ENCODE measurements around the gene SYNPO2L.

The SYNPO2L gene

GRCh38 chr10:73643362-73643761 lies 12.5 kb downstream of the SYNPO2L start:
- no peak for TF ChIP-seq ZNF565 (CRISPR knock-in tag; conservative IDR thresholded peaks at IDR 0.05; ENCODE audit: low read depth)
- TF ChIP-seq CSRNP3 (CRISPR knock-in tag; IDR thresholded peaks at IDR 0.05) = no peak
- no peak for TF ChIP-seq SNAI2 (CRISPR knock-in tag; IDR thresholded peaks at IDR 0.05)
- no peak for TF ChIP-seq ZFP3 (CRISPR knock-in tag; IDR thresholded peaks at IDR 0.05)
- no peak for TF ChIP-seq RARB (CRISPR knock-in tag; IDR thresholded peaks at IDR 0.05)
- TF ChIP-seq TOX (CRISPR knock-in tag; IDR thresholded peaks at IDR 0.05; ENCODE audit: borderline replicate concordance) = no peak
- TF ChIP-seq POU6F1 (CRISPR knock-in tag; IDR thresholded peaks at IDR 0.05; ENCODE audit: borderline replicate concordance, low read depth) = no peak
- TF ChIP-seq TCF4 (CRISPR knock-in tag; IDR thresholded peaks at IDR 0.05; ENCODE audit: borderline replicate concordance) = no peak
- TF ChIP-seq ISL1 (CRISPR knock-in tag; IDR thresholded peaks at IDR 0.05) = no peak
- no peak for TF ChIP-seq PATZ1 (CRISPR knock-in tag; IDR thresholded peaks at IDR 0.05; ENCODE audit: borderline replicate concordance)
- no peak for TF ChIP-seq GLIS3 (CRISPR knock-in tag; IDR thresholded peaks at IDR 0.05)
- no peak for TF ChIP-seq ZC3H10 (CRISPR knock-in tag; IDR thresholded peaks at IDR 0.05)
- no peak for TF ChIP-seq PPARA (CRISPR knock-in tag; IDR thresholded peaks at IDR 0.05; ENCODE audit: borderline replicate concordance)
- TF ChIP-seq ARNTL (CRISPR knock-in tag; IDR thresholded peaks at IDR 0.05; ENCODE audit: borderline replicate concordance, low read depth) = no peak
- no peak for TF ChIP-seq CREB5 (CRISPR knock-in tag; IDR thresholded peaks at IDR 0.05; ENCODE audit: low read depth)
- TF ChIP-seq ZFP30 (CRISPR knock-in tag; IDR thresholded peaks at IDR 0.05) = no peak
- no peak for ATAC-seq

GRCh38 chr10:73641328-73642060 lies 14.3 kb downstream of the SYNPO2L start, which contains the start of gene MYOZ1:
MYOZ1 (minus strand) TSS chr10:73641474; CDS start chr10:73640017, 1,457 bp downstream.
- no peak for TF ChIP-seq ZFP3 (CRISPR knock-in tag; IDR thresholded peaks at IDR 0.05)
- no peak for TF ChIP-seq OSR1 (CRISPR knock-in tag; IDR thresholded peaks at IDR 0.05)
- no peak for TF ChIP-seq CSRNP3 (CRISPR knock-in tag; IDR thresholded peaks at IDR 0.05)
- no peak for TF ChIP-seq CREB5 (CRISPR knock-in tag; IDR thresholded peaks at IDR 0.05; ENCODE audit: low read depth)
- TF ChIP-seq CSDC2 (CRISPR knock-in tag; IDR thresholded peaks at IDR 0.05) = no peak
- peak; percentile 34; the same call in 2 of the 3 replicates for ATAC-seq

- TF ChIP-seq ZC3H10 (CRISPR knock-in tag; IDR thresholded peaks at IDR 0.05) (no peak), ZFP3 (CRISPR knock-in tag; IDR thresholded peaks at IDR 0.05) (no peak), TOX (CRISPR knock-in tag; IDR thresholded peaks at IDR 0.05; ENCODE audit: borderline replicate concordance) (no peak), ZNF8 (CRISPR knock-in tag; IDR thresholded peaks at IDR 0.05) (no peak), ISL1 (CRISPR knock-in tag; IDR thresholded peaks at IDR 0.05) (no peak), ARNTL (CRISPR knock-in tag; IDR thresholded peaks at IDR 0.05; ENCODE audit: borderline replicate concordance, low read depth) (no peak), ZNF565 (CRISPR knock-in tag; conservative IDR thresholded peaks at IDR 0.05; ENCODE audit: low read depth) (no peak), TSHZ2 (CRISPR knock-in tag; IDR thresholded peaks at IDR 0.05) (no peak), PPARA (CRISPR knock-in tag; IDR thresholded peaks at IDR 0.05; ENCODE audit: borderline replicate concordance) (no peak), ZNF70 (CRISPR knock-in tag; IDR thresholded peaks at IDR 0.05) (no peak), SNAI2 (CRISPR knock-in tag; IDR thresholded peaks at IDR 0.05) (no peak), ZFP30 (CRISPR knock-in tag; IDR thresholded peaks at IDR 0.05) (no peak), BACH2 (CRISPR knock-in tag; IDR thresholded peaks at IDR 0.05; ENCODE audit: borderline replicate concordance) (no peak), ESRRG (CRISPR knock-in tag; IDR thresholded peaks at IDR 0.05) (no peak), CSRNP3 (CRISPR knock-in tag; IDR thresholded peaks at IDR 0.05) (no peak)
- no peak for ATAC-seq
These were observed 16.5 kb downstream of the SYNPO2L start for GRCh38 chr10:73639286-73639685.

Data from SK-N-SH treated with all-trans-retinoic acid at 6 μM for 48 hours (cell line).